Measurements from ENCODE around the gene SDR39U1. TPM values are rescaled to one million over a fixed set of nuclear protein-coding genes. Genes with fewer than 3 reads are reported as not detected.

SDR39U1 gene
- total RNA-seq, 2 donors from 2014 or later, result 49.2 to 55.1 TPM

- H3K9me3 ChIP-seq, result no peaks in the 10 kb centered on the region
- H3K27ac ChIP-seq, result peak overlapping the region; percentile 65 to 67
- no peak overlapping the region for H3K4me3 ChIP-seq
- peaks cover 0 to 52% of the 10 kb centered on the region in 2 donors for H3K4me1 ChIP-seq
- TF ChIP-seq CTCF (IDR thresholded peaks at IDR 0.05), result no peak
- H3K36me3 ChIP-seq, result peaks cover 73% of the 10 kb centered on the region
- DNase-seq (ENCODE audit: low spot score), result no peak
- no peaks in the 10 kb centered on the region for H3K27me3 ChIP-seq
Measured at GRCh38 chr14:24435998-24436354, 6.6 kb downstream of the SDR39U1 start.

GRCh38 chr14:24435192-24435810, 7.3 kb downstream of the SDR39U1 start:
- DNase-seq (ENCODE audit: low spot score), result no peak
- Histone ChIP-seq H3K4me3 (no peak overlapping the region), H3K4me1 (peaks cover 0 to 50% of the 10 kb centered on the region in 2 donors), H3K27me3 (no peaks in the 10 kb centered on the region), H3K36me3 (peaks cover 66% of the 10 kb centered on the region), H3K27ac (no peak overlapping the region), H3K9me3 (no peaks in the 10 kb centered on the region)
- TF ChIP-seq CTCF (IDR thresholded peaks at IDR 0.05), result no peak

- Histone ChIP-seq H3K4me3 (no peak overlapping the region), H3K36me3 (peaks cover 60% of the 10 kb centered on the region), H3K27ac (no peak overlapping the region), H3K4me1 (peaks cover 0 to 47% of the 10 kb centered on the region in 2 donors), H3K27me3 (no peaks in the 10 kb centered on the region), H3K9me3 (no peaks in the 10 kb centered on the region)
- no peak for DNase-seq (ENCODE audit: low spot score)
- TF ChIP-seq CTCF (IDR thresholded peaks at IDR 0.05), result no peak
Measured at GRCh38 chr14:24434676-24435075, 7.9 kb downstream of the SDR39U1 start.

GRCh38 chr14:24434036-24434435, 8.5 kb downstream of the SDR39U1 start:
- TF ChIP-seq CTCF (IDR thresholded peaks at IDR 0.05), result no peak

GRCh38 chr14:24432259-24433131, 10.1 kb downstream of the SDR39U1 start:
- no peak for TF ChIP-seq CTCF (IDR thresholded peaks at IDR 0.05)
- peak; percentile 57 for DNase-seq (ENCODE audit: low spot score)
- peak overlapping the region in 1 of 2 donors; percentile 2 for H3K4me3 ChIP-seq
- H3K27me3 ChIP-seq, result no peaks in the 10 kb centered on the region
- H3K9me3 ChIP-seq, result no peaks in the 10 kb centered on the region
- peaks cover 0 to 50% of the 10 kb centered on the region in 2 donors for H3K4me1 ChIP-seq
- H3K36me3 ChIP-seq, result peaks cover 38% of the 10 kb centered on the region
- peak overlapping the region; percentile 93 to 96 for H3K27ac ChIP-seq

More at GRCh38 chr14:24434036-24434435, 8.5 kb downstream of the SDR39U1 start:
- Histone ChIP-seq H3K27me3 (no peaks in the 10 kb centered on the region), H3K9me3 (no peaks in the 10 kb centered on the region), H3K4me1 (peaks cover 0 to 52% of the 10 kb centered on the region in 2 donors), H3K36me3 (peaks cover 53% of the 10 kb centered on the region), H3K27ac (no peak overlapping the region), H3K4me3 (no peak overlapping the region)
- no peak for DNase-seq (ENCODE audit: low spot score)
